ENCODE measurements around the gene CAMK2G. TPM values are rescaled to one million over a fixed set of nuclear protein-coding genes. Genes with fewer than 3 reads are reported as not detected.
A peak's percentile ranks its signal among the peaks of the same experiment; 100 is the strongest.

Gene CAMK2G
- polyA plus RNA-seq, 1 experiment = 43.8 TPM

- Histone ChIP-seq H3K36me3 (ENCODE audit: control insufficient read depth, insufficient read depth, low read length) (peaks cover 5% of the 10 kb centered on the region), H3K4me3 (ENCODE audit: low read depth, low read length) (no peak overlapping the region), H3K27me3 (ENCODE audit: control insufficient read depth, insufficient read depth, low read length) (no peaks in the 10 kb centered on the region)
- CTCF ChIA-PET = interaction anchor here (0.5 to 0.7 kb wide), 3 partner anchors 11 to 160 kb away, joined by 3 read pairs; no protein-coding TSS in a partner anchor
- no peak for DNase-seq (ENCODE audit: low read depth)
- POLR2A ChIA-PET = no interaction called here
- TF ChIP-seq CTCF (IDR thresholded peaks at IDR 0.05; ENCODE audit: insufficient read depth, low read depth, low read length) = no peak
Measured at GRCh38 chr10:73814276-73814895, 60.0 kb downstream of the CAMK2G start.

DNA sequence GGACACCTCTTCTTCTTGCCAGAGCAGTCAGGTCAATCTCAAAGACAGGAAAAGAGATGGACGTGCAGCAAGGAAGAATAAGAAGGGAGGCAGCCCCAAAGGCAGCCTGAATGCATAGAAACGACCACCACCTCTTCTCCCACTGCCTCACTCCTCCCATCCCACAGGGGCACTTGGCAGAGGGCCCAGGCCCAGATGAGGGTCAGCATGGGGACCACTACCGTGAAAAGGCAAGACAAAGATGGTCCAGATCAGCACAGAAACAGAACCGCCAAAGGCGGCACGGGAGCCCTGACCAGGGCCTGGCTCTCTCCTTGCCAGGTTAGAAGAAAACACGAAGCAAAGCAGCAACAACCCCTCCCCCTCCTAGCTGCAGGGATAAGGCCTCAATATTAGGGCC is 61.0 kb downstream of the CAMK2G start:
- no peak for TF ChIP-seq CTCF (IDR thresholded peaks at IDR 0.05; ENCODE audit: insufficient read depth, low read depth, low read length)
- H3K27me3 ChIP-seq (ENCODE audit: control insufficient read depth, insufficient read depth, low read length) = no peaks in the 10 kb centered on the region
- peaks cover 7% of the 10 kb centered on the region for H3K36me3 ChIP-seq (ENCODE audit: control insufficient read depth, insufficient read depth, low read length)
- H3K4me3 ChIP-seq (ENCODE audit: low read depth, low read length) = no peak overlapping the region
- POLR2A ChIA-PET = no interaction called here
- CTCF ChIA-PET = interaction anchor here (1.3 kb wide), 1 partner anchor 66 kb away, joined by 4 read pairs; no protein-coding TSS in a partner anchor
- DNase-seq (ENCODE audit: low read depth) = no peak

- no peak overlapping the region for H3K4me3 ChIP-seq (ENCODE audit: low read depth, low read length)
- TF ChIP-seq CTCF (IDR thresholded peaks at IDR 0.05; ENCODE audit: insufficient read depth, low read depth, low read length) = no peak
- H3K27me3 ChIP-seq (ENCODE audit: control insufficient read depth, insufficient read depth, low read length) = no peaks in the 10 kb centered on the region
- POLR2A ChIA-PET = no interaction called here
- CTCF ChIA-PET = interaction anchor here (1.3 kb wide), 2 partner anchors 67 to 128 kb away, joined by 4 to 6 read pairs; no protein-coding TSS in a partner anchor
- peaks cover 12% of the 10 kb centered on the region for H3K36me3 ChIP-seq (ENCODE audit: control insufficient read depth, insufficient read depth, low read length)
- no peak for DNase-seq (ENCODE audit: low read depth)
Measured at GRCh38 chr10:73812657-73813056, 61.7 kb downstream of the CAMK2G start.

GRCh38 chr10:73810735-73811465 is 63.5 kb downstream of the CAMK2G start:
- POLR2A ChIA-PET = interaction anchor here (0.7 kb wide), 1 partner anchor 83 kb away, joined by 6 read pairs; no protein-coding TSS in a partner anchor
- no peak for DNase-seq (ENCODE audit: low read depth)

More at GRCh38 chr10:73810735-73811465, 63.5 kb downstream of the CAMK2G start:
- TF ChIP-seq CTCF (IDR thresholded peaks at IDR 0.05; ENCODE audit: insufficient read depth, low read depth, low read length) = no peak
- CTCF ChIA-PET = interaction anchor here (1.1 kb wide), 1 partner anchor 63 kb away, joined by 3 read pairs; the partner anchor contains the start of gene CAMK2G
- Histone ChIP-seq H3K36me3 (ENCODE audit: control insufficient read depth, insufficient read depth, low read length) (peaks cover 21% of the 10 kb centered on the region), H3K4me3 (ENCODE audit: low read depth, low read length) (peak overlapping the region; percentile 90), H3K27me3 (ENCODE audit: control insufficient read depth, insufficient read depth, low read length) (no peaks in the 10 kb centered on the region)
